HG02852 (cell line): Measurements from ENCODE around the gene GCN1.
A peak's percentile ranks its signal among the peaks of the same experiment; 100 is the strongest.

Experiments used
- ATAC-seq: cut with Tn5 transposase; IDR thresholded peaks from one replicate; pipeline ENCODE4 v1.9.1; 2021; ENCODE audit warnings: mild to moderate bottlenecking, moderate library complexity; ENCODE audit not compliant: unreplicated experiment

The GCN1 gene

DNA sequence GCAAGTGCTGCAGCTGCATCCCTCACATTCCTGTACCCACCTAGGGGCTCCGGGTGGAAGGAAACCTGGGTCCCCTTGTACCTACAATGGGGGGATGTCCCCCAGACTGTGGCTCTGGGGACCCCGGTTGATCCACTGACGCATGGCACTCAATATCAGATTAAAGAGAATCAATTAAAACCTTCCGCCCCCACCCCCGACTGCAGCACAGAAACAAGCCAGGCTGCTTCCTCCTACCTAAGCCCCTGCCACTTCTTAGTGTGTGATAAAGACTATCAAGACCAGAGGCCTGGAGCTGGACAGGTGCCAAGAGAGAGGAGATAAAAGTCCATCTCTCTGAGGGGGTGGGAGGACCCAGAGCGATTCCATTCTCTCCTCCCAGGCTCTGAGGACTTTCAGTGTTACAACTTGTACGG is 34.6 kb upstream of the GCN1 start:
- no peak for ATAC-seq

DNA sequence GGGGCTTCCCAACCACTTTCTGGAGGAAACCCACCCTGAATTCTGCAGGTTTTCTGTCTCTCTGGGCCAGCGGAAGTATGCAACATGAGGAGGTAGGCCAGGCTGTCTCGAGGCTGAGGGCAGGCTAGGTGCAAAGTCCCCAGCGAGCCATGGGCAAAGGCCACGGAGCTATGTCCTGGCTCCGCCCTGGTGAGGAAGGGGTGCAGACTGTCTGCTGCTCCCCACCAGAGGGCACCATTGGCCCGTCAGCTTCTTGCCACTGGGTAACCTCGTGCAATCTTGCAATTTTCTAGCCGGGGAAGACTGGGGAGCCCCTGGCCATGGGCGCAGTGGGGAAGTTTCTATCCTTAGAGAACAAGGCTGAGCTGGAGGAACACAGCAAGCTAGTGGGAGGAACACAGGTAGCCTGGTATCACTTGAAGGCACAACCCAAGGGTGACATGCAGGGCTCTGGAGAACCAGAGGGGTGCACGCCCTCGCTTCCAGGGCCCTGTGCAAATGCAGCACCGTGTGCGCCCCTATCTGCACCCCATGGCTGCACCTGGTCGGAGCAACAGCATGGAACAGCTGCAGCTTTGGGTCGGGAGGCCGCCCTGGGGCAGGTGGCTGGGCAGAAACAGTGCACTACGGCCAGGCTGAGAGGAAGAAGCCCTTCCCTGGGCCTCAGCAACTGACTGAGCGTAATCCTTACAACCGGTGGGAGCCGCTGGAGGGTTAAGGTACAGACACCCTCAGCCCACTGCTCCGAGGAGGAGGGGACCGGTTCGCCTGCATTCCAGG is 34.0 kb upstream of the GCN1 start:
- peak; percentile 71 for ATAC-seq

DNA sequence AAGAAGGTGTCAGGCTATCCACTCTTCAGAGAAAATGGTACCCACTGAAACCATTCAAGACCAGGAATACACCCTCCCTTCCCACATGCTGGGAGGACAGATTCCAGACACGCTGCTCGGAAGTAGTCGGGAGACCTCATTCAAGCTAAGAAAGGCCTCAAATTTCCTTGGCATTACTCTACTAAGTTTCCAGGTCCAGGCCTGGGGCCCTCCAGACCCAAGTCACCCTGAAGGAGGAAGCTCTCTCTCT is 33.5 kb upstream of the GCN1 start:
- no peak for ATAC-seq

DNA sequence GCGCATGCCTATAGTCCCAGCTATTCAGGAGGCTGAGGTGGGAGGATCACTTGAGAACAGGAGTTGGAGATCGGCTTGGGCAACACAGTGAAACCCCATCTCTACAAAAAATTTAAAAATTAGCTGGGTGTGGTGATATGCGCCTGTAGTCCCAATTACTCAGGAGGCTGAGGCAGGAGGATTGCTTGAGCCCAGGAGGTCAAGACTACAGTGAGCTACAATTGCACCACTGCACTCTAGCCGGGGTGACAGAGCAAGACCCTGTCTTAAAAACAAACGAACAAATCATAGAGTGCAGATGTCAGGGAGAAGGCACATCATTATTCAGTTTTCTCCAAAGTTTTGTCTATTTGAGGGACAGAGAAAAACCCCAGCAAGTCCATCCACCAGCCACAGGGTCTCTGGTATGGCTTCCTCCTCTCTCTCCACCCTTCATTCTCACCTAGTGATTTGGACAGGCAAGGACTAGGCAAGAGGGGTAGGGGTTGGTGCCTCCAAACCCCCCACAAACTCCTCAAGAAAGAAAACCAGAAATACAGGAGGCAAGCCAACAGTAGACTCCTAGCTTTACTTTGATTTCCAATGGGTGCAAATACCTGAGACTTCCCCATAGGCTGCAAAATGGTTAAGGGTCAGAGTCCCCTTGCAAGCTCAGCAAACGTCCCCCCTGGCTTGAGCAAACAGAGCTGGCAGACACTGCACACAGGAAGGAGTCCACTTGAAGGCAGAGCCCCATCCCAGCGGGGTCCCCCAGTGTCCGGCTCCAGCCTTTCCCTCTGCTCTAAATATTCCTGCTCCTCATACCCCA is 32.9 kb upstream of the GCN1 start:
- ATAC-seq = no peak

DNA sequence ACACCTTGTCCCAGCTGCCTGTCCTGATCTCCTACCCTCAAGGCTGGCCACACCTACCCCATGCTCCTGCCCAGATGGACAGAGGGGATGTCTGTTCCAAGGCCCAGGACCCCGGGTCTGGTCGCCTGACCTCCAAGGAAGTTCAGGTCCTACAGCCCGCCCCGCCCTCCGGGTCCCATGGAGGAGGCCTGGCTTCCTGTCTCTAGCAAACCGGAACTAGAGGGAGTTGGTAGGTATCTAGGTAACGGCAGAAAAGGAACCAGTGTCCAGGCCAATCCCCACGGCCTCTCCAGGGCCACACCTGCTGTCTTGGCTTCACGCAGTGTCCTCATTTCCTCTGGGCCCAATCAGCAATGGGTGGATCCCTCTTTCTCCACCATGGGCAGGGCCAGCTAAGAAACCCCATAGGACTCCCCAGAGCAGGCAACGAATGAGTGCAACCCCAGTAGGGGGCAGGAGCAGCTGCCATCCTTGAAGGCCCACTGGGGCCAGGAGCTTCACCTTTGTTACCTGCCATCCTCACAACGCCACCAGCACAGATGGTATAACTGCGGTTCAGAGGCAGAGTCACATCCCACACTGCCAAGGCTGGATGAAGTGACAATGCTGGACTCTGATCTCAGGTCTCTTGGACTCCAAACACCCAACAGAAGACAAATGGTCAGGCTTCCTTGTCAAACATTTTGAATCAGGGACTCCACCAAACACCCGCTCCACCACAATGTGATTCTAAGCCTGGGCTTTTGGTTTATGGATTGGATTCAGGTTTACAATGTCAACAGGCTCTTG is 31.5 kb upstream of the GCN1 start:
- ATAC-seq = no peak

DNA sequence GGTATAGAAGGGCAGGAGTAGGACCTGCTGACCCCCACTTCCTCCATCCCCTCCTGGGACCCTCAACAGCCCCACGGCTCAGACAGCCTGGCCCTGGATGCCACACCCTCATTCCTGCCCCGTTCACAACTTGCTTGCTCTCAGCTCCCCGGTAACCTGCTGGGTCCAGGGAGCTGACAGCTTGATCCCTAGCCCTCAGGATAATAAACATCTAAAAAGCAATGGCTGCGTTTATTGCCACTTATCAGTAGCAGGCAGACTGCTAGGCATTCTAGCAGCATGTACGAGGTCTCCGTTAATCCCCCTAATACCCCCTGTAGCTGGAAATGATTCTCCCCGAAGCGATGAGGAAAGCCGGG is 30.7 kb upstream of the GCN1 start:
- no peak for ATAC-seq

DNA sequence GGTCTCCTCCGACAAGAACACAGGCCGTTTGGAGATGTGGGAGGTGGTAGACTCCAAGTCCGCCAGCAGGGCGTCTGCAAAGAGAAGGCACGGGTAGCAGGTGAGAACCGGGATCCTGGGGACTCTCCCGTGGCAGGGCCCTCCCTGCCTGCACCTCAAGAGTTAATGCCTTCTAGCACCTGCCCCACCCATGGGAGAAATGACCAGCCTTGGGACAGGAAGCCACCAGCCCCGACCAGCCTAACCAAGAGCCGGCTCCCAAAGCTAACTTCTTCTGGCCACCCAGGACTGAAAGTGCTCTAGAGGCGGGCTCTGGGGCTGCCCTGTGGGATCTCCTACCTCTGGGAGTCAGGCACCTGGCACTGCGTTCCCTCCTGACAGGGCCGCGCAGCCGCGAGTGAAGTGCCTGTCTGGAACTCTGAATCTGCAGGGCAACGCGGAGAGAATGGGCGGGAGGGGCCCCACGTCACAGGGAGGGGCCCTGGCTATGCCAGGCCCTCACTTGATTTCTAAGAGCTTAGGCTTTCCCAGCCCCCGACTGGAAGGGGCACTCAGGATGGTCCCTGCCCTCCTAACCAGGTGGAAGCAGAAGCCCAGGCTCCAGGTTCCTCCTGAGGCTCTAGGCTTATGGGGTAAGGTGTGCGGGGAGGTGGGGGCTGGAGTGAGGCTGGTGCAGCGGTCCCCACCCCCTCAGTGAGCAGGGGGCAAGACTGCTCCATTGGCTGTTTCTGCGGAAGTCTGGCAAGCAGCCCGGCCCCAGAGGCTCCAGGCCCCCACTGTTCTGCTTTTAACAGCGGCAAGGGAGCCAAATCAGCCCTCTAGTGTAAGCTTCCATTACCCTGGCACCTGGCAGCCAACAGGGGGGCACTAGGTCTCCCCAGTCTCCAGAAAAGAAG is 30.0 kb upstream of the GCN1 start:
- ATAC-seq = no peak

DNA sequence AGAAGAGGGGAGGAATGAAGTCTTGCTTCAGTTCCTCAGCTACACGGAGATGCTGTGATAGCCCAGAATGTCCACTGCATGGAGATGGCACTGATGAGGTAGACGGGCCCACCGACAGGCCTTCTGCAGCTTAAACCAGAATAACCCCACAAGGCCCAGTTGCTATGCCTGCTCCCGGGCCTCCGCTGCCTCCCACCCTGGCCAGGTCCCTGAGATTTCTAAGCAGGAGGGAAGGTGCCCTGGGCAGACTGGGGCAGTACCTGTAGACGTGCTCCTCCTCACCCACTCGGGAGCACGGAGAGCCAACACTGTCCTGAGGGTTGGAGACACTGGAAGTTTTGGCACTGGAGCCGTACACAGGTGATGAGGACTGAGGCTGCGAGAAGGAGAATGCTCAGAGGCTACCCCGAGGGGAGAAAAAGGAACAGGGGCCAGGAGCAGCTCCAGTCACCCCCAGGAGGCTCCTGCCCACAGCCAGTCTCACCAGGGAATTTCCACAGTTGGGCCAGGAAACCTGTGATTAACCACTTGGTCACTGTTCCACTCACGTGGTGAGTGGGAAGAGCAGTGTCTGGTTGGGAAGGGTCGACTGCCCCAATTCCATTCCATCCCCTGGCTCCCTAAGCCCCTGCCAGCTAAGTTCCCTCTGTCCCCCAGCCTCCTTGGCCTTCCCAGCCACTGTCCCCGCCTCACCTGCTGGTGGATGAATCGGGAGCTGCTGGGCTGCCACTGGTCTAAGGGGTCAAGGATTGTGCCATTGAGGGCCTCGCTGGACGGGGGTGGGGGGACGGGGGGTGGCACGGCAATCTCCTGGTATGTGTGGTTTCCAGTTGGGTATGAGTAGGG is 29.2 kb upstream of the GCN1 start:
- ATAC-seq = no peak

DNA sequence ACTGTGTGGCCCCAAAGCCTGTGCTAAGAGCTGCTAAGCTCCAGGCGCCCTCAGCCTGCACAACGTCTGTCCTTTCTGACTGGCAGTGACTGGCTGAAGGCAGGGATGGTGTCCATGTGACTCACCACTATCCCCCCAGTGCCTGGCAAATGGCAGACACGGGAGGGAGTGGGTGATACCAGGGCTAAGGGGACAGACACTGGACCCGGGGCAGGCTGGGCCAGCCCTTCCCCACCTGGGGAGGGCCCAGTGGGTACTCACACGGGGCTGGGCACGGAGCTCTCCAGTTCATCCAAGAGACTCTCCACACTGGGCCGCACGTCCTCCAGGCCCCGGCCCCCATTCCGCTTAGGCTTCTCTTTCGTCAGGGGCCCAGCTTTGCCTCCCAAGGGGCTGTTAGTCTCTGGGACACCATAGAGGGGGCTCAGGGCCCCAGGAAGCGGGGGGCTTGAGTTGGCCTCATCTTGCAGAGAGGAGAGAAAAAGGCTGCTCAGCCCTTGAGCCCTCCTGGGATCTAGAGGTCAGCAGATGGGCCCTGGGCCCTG is 27.8 kb upstream of the GCN1 start:
- no peak for ATAC-seq

DNA sequence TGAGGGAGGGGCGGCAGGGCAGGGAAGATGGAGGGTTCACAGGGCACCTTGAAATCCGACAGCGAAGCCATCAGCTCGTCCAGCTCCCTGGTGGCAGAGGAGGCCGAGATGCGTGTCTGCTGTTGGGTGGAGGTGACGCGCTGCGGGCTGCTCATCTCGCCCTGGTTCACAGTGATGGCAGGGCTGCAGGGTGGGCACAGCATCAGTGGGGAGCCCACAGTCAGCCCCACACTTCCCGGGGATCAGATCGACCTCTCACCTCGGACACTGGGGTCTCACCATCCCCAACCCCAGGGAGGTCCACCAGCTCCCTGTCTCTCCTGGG is 27.0 kb upstream of the GCN1 start:
- no peak for ATAC-seq

DNA sequence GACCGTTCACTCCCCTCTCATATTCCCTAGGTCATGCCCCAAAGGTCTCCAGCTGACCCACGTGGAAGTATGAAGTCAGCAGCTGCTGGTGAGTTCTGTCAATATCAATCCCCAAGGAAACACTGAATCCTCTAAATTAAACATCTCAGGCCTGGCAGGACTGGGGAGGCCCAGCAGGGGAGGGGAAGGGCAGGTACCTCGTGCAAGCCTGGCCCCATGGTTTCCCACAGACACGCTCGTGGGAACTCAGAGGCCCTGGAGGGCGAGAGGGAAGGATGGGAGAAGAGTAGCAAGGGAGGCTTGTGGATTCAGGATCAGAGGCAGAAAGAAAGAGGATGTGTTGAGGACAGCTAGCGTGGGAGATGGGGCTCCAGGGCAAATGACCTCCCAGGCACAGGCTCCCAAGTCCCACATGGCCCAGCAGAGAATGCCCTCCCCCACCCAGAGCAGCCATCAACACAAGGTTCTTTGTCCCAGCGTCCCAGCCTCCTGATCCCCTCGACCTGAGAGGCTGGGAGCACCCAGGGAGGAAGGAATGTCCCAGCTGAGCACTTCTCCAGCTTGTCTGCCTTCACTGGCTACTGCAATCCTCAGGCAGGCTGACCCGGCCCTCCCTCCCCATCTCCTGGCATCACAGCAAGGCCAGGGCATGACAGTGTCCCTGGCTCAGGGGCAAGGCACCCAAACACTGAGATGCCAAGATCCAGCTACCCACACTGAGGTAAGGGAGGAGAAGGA is 26.5 kb upstream of the GCN1 start:
- ATAC-seq = no peak

DNA sequence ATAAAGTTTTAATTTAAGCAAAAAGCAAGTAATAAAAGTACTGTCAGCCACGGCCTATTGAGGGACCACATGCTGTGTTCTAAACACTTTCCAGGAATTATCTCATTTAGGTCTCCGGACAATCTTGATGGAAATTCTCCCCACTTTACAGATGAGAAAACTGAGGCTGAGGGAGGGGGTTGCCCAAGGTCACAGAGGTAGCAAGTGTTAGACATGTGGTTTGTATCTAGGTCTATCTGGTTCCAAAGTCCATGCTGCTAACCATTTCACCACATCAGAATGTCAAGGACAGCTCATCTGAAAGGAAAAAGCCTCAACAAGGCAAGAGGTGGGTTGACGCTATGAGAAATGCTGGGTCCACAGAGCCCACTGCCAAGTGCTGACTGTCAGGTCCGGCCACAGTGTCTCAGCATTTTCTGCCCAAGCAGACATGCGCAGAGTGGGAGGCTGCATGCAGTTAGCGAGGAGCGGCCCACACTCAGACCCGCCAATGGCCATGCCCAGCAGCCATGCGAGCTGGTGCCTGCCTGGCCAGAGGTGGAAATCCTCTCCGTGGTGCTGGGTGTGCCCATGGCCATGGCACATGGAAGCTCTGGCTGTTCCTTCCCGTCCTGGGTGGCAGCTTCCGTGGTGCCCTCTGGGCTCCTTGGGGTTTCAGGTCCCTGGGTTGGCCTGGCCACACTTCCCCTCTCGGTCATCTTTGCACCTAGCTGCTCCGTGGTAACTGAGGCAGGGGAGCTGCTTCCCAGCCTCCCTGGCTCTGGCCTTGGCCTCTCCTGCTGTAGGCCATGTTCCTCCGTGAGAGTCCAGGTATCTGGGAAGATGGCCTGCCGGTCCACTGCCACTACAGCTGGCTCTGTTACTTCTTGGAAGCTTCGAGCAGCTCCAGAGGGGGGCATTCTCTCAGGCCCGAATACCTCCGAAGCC is 24.4 kb upstream of the GCN1 start:
- ATAC-seq = no peak

DNA sequence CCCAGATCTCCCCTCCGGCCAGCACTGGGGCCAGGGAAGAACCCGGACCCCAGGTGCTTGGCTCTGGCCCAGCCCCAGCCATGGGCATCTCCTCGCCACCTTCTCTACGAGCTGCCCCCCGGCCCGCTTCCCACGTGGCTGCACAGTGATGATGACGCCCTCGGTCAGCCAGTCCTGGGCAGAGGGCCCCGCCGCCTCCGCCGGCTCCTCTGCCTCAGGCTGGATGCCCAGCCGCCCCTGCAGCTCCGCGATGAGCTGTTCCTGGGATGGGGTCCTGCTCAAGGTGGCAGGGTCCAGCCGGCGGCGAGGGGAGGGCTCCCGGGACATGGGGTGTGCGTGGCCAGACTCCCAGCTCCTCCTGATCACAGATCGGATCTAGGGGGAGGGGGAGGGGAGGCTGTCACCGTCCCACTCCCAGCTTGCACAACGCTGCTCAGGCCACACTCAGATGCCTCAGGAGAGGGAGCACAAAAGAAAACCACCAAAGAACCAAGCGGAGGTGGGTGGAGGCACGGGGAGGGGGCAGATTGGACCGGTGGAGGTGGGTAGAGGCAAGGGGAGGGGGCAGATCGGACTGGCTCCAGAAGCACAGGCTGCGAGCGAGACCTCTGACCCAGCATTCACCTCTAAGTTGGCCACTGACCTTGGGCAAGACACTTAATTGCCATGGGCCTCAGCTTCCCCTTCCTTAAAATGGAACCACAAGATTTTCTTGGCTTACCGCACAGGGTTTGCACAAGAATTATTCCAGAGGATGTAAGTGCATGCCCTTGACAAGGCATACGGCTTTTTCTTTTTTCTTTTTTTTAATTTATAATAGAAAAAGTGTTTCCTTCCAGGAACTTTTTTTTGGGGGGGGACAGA is 22.5 kb upstream of the GCN1 start:
- no peak for ATAC-seq

DNA sequence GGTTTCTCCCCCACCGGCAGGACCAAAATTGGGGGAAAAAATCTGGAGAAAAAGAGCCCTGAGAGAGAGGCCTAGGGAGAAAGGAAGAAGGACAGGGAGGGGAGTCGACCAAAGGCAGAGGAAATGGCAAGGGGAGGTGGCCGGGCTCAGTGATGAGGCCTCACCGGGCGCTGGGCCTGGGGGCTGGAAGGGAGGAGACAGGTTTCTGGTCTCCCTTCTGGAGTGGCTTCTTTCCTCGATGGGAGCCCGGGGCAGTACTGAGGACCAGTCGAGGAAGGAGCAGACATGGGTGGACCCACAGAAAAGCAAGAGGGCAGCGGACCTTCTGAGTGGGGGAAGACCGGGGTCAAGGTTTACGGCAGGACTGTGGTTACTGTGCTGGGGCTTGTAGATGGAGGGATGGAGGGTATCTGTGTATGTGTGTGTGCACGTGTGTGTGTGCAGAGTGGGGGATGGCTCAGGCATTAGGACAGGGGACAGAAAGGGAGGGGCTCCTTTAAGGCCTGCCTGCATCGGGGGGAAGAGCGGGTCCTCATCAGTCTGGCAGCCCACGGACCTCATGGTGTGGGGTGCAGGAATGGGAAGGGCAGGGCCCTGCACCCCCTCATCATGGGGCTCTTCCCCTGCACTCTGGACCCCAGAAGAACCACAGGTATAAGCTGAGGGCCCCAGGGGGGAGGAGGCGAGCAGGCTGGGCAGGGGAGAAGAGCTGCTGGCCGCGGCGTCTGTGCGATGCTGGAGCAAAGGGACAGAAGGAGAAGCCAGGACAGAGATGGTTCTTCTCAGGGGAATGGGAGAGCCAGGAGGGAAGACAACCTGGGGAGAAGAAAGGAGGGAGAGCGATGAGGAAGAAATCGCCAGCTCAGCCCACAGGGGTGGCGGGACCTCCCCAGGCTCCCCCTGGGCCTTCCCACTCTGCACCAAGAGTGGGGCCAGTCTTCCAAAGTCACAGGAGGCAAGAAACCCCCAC is 21.5 kb upstream of the GCN1 start:
- ATAC-seq = no peak

DNA sequence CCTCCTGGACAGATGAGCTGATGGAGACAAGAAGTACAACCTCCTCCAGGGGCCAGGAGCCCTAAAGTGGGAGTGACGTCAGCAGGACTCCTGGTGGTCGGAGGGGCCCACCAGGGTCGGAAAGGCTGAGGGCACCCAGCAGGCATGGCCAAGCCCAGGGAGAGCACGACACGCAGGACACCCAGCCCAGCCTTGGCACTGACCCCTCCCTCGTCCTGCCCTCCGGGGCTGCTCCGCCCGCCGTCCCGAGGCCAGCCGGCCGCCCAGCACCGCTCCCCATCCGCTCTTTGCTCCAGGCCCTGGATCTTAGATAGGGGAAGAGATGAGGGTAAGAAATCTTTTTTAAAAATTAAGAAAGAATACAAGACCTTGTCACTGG is 20.8 kb upstream of the GCN1 start:
- ATAC-seq = no peak
